Measurements from ENCODE around the gene RALB.

DNA sequence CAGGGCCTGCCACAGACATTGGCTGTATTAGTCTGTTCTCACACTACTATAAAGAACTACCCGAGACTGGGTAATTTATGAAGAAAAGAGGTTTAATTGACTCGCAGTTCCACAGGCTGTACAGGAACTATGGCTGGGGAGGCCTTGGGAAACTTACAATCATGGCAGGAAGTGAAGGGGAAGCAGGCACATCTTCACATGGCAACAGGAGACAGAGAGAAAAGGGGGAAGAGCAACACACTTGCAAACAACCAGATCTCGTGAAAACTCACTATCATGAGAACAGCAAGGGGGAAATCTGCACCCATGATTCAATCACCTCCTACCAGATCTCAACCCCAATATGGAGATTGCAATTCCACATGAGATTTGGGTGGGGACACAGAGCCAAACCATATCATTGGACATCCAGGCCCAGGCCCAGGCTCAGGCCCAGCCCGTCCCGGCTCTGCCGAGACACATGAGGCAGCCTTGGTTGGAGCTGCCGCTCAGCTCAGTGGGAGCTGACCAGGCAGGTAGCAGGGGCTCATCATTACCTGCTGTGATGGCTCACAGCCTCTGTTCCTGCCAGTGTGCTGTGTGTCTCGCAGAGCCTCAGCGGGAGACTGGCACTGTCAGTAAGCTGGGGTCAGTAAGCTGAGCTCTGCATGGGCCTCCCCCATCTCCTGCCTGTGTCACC is 8.6 kb upstream of the RALB start:
- no peak for TF ChIP-seq CTCF (IDR thresholded peaks at IDR 0.05)
- TF ChIP-seq EP300 (IDR thresholded peaks at IDR 0.05; ENCODE audit: low read depth): no peak

Data from transverse colon (tissue), 3 donors.